Measurements from ENCODE around the gene TRIM29. TPM values are rescaled to one million over a fixed set of nuclear protein-coding genes. Genes with fewer than 3 reads are reported as not detected.

TRIM29 gene
- total RNA-seq, 1 experiment from 2014 or later: 293 TPM

GRCh38 chr11:120132645-120133185 lies 5.2 kb downstream of the TRIM29 start:
- no peaks in the 10 kb centered on the region for H3K9me3 ChIP-seq (ENCODE audit: insufficient read depth, low read depth)
- no peak overlapping the region for H3K4me3 ChIP-seq
- peaks cover 23% of the 10 kb centered on the region for H3K4me1 ChIP-seq (replicated peaks; ENCODE audit: insufficient read depth)
- H3K4me2 ChIP-seq: no peak overlapping the region
- peaks cover 10% of the 10 kb centered on the region for H3K79me2 ChIP-seq (ENCODE audit: low read depth)
- H3K9me2 ChIP-seq (ENCODE audit: insufficient read depth): no peaks in the 10 kb centered on the region
- H2AFZ ChIP-seq: no peak overlapping the region
- H3K36me3 ChIP-seq (ENCODE audit: low read depth): no peaks in the 10 kb centered on the region
- ChIA-PET POLR2A (ENCODE audit: unreplicated experiment) (interaction anchor here (0.6 kb wide), 1 partner anchor 589 kb away, joined by 4 read pairs; no protein-coding TSS in a partner anchor), CTCF (no interaction called here)
- DNase-seq: no peak
- no peak for TF ChIP-seq CTCF (conservative IDR thresholded peaks at IDR 0.05)
- TF ChIP-seq EZH2 (IDR thresholded peaks at IDR 0.05; ENCODE audit: low read depth): no peak
- BruUV-seq (replicated peaks): no TSS peak
- no peaks in the 10 kb centered on the region for H4K20me1 ChIP-seq (ENCODE audit: insufficient read depth)
- peaks cover 14% of the 10 kb centered on the region; the same call in 1 of the 2 replicates for H3F3A ChIP-seq (ENCODE audit: insufficient read depth, low read depth)
- H3K27ac ChIP-seq: no peak overlapping the region
- intact Hi-C loops (cut with micrococcal nuclease; ENCODE audit: unreplicated experiment): no loop called here
- H3K27me3 ChIP-seq (ENCODE audit: insufficient read depth, low read depth): no peaks in the 10 kb centered on the region

GRCh38 chr11:120131941-120132644 lies 5.8 kb downstream of the TRIM29 start:
- Histone ChIP-seq H3K36me3 (ENCODE audit: low read depth) (0 out of 2 replicates have a peak, but pooled peaks cover 3% of the 10 kb centered on the region), H3K9me2 (ENCODE audit: insufficient read depth) (no peaks in the 10 kb centered on the region), H3F3A (ENCODE audit: insufficient read depth, low read depth) (peaks cover 14% of the 10 kb centered on the region; the same call in 1 of the 2 replicates), H4K20me1 (ENCODE audit: insufficient read depth) (no peaks in the 10 kb centered on the region), H2AFZ (no peak overlapping the region), H3K9me3 (ENCODE audit: insufficient read depth, low read depth) (no peaks in the 10 kb centered on the region), H3K4me3 (no peak overlapping the region), H3K27ac (no peak overlapping the region), H3K4me2 (no peak overlapping the region), H3K79me2 (ENCODE audit: low read depth) (peaks cover 9% of the 10 kb centered on the region), H3K4me1 (replicated peaks; ENCODE audit: insufficient read depth) (peaks cover 21% of the 10 kb centered on the region), H3K27me3 (ENCODE audit: insufficient read depth, low read depth) (no peaks in the 10 kb centered on the region)
- intact Hi-C loops (cut with micrococcal nuclease; ENCODE audit: unreplicated experiment): no loop called here
- POLR2A ChIA-PET (ENCODE audit: unreplicated experiment): no interaction called here
- no peak for TF ChIP-seq EZH2 (IDR thresholded peaks at IDR 0.05; ENCODE audit: low read depth)
- no peak for TF ChIP-seq CTCF (conservative IDR thresholded peaks at IDR 0.05)
- no TSS peak for BruUV-seq (replicated peaks)
- DNase-seq: no peak
- CTCF ChIA-PET: no interaction called here

GRCh38 chr11:120130991-120131760 lies 6.7 kb downstream of the TRIM29 start:
- BruUV-seq (replicated peaks): no TSS peak
- no peaks in the 10 kb centered on the region for H3K9me2 ChIP-seq (ENCODE audit: insufficient read depth)
- no peak for TF ChIP-seq EZH2 (IDR thresholded peaks at IDR 0.05; ENCODE audit: low read depth)
- TF ChIP-seq CTCF (conservative IDR thresholded peaks at IDR 0.05): no peak
- no peak overlapping the region for H2AFZ ChIP-seq
- H4K20me1 ChIP-seq (ENCODE audit: insufficient read depth): no peaks in the 10 kb centered on the region
- H3K4me1 ChIP-seq (replicated peaks; ENCODE audit: insufficient read depth): peaks cover 12% of the 10 kb centered on the region
- ChIA-PET POLR2A (ENCODE audit: unreplicated experiment) (no interaction called here), CTCF (no interaction called here)
- 0 out of 2 replicates have a peak, but pooled peaks cover 9% of the 10 kb centered on the region for H3K36me3 ChIP-seq (ENCODE audit: low read depth)
- DNase-seq: no peak
- no peak overlapping the region for H3K4me2 ChIP-seq
- H3K27me3 ChIP-seq (ENCODE audit: insufficient read depth, low read depth): no peaks in the 10 kb centered on the region
- H3K9me3 ChIP-seq (ENCODE audit: insufficient read depth, low read depth): no peaks in the 10 kb centered on the region
- H3F3A ChIP-seq (ENCODE audit: insufficient read depth, low read depth): peaks cover 6% of the 10 kb centered on the region; the same call in 1 of the 2 replicates
- H3K4me3 ChIP-seq: no peak overlapping the region
- H3K27ac ChIP-seq: no peak overlapping the region
- H3K79me2 ChIP-seq (ENCODE audit: low read depth): peaks cover 4% of the 10 kb centered on the region
- intact Hi-C loops (cut with micrococcal nuclease; ENCODE audit: unreplicated experiment): no loop called here
